Transverse colon (tissue), 4 donors: Measurements from ENCODE around the gene PMFBP1.

Experiments used
- CTCF ChIP-seq, 5 experiments: fragments of 200-600 bp in 3 of 5; fragments of 450-650 bp in 2 of 5; sonication (generic) in 3 of 5; IDR thresholded peaks; 1 replicate in 2 of 5; 2 replicates in 3 of 5; pipeline ENCODE4 v1.5.1; 2016 to 2017; ENCODE audit warnings: antibody characterized with exemption in 5 of 5, inconsistent platforms in 3 of 5, mild to moderate bottlenecking in 2 of 5, moderate library complexity in 1 of 5
- EP300 ChIP-seq: sonication (generic); formaldehyde crosslinking; IDR thresholded peaks from one replicate; pipeline ENCODE4 v1.6.1; 2017; ENCODE audit warnings: antibody characterized with exemption, low read depth
- POLR2A ChIP-seq: fragments of 450-650 bp; IDR thresholded peaks from one replicate; pipeline ENCODE4 v1.6.1; 2016; ENCODE audit warnings: antibody characterized with exemption, mild to moderate bottlenecking, moderate library complexity
- POLR2AphosphoS5 ChIP-seq, 3 donors: sonication (generic); formaldehyde crosslinking; IDR thresholded peaks; one replicate each; pipeline ENCODE4 v1.6.1; 2016; ENCODE audit warnings: antibody characterized with exemption in 3 of 3

GRCh38 chr16:72105978-72106377, 66.0 kb downstream of the PMFBP1 start:
- no peak for TF ChIP-seq CTCF (IDR thresholded peaks at IDR 0.05)
- TF ChIP-seq POLR2A = no peak
- TF ChIP-seq POLR2AphosphoS5 (IDR thresholded peaks at IDR 0.05) = no peak
- TF ChIP-seq EP300 = no peak
